Sigmoid colon (tissue), 7 donors: ENCODE data around the gene SLC31A1. TPM values are rescaled to one million over a fixed set of nuclear protein-coding genes. Genes with fewer than 3 reads are reported as not detected.

Source experiments
- DNase-seq: peaks from one replicate; pipeline ENCODE4 v3.0.0-alpha.2; 2019
- H3K27ac ChIP-seq, 4 donors: fragments of 200-600 bp; sonication (generic); one replicate each; pipeline ENCODE4 v1.5.1; 2016 to 2019; ENCODE audit warnings: mild to moderate bottlenecking in 1 of 4
- H3K27me3 ChIP-seq, 3 donors: fragments of 200-600 bp; sonication (generic); one replicate each; pipeline ENCODE4 v1.5.1; 2019; ENCODE audit warnings: mild to moderate bottlenecking in 1 of 3
- H3K36me3 ChIP-seq, 4 donors: fragments of 200-600 bp; sonication (generic); one replicate each; pipeline ENCODE4 v1.5.1; 2016 to 2019
- H3K4me1 ChIP-seq, 4 donors: fragments of 200-600 bp; sonication (generic); one replicate each; pipeline ENCODE4 v1.5.1; 2017 to 2019
- H3K4me3 ChIP-seq, 4 donors: fragments of 200-600 bp; sonication (generic); one replicate each; pipeline ENCODE4 v1.5.1; 2017 to 2019; ENCODE audit warnings: mild to moderate bottlenecking in 2 of 4, moderate library complexity in 1 of 4
- H3K9me3 ChIP-seq, 4 donors: fragments of 200-600 bp in 3 of 4; sonication (generic) in 3 of 4; one replicate each; pipeline versions ENCODE4 v1.5.1 to v1.6.1; 2013 to 2019
- EP300 ChIP-seq, 4 donors: sonication (generic); formaldehyde crosslinking; IDR thresholded peaks; one replicate each; pipeline ENCODE4 v1.6.1; 2017; ENCODE audit warnings: antibody characterized with exemption in 4 of 4
- POLR2A ChIP-seq, 2 donors: fragments of 450-650 bp; IDR thresholded peaks; one replicate each; pipeline ENCODE4 v1.6.1; 2016; ENCODE audit warnings: antibody characterized with exemption in 2 of 2, mild to moderate bottlenecking in 2 of 2, moderate library complexity in 2 of 2
- POLR2AphosphoS5 ChIP-seq, 4 donors: sonication (generic); formaldehyde crosslinking; IDR thresholded peaks; one replicate each; pipeline ENCODE4 v1.6.1; 2017; ENCODE audit warnings: antibody characterized with exemption in 4 of 4
- WGBS, 2 donors: extraction: QIAGEN DNeasy Blood & Tissue Kit; methylation state at CpG; one replicate each; pipeline ENCODE4 v1.1.7; 2013; 5-methylcytosine and 5-hydroxymethylcytosine counted together
- intact Hi-C: fragments of 100-400 bp; cut with DNase I; formaldehyde crosslinking; loops from one replicate; pipeline ENCODE4 v1.15.1; 2023
- polyA plus RNA-seq, 3 donors: library from polyadenylated mRNA; stranded (reverse); fragments of 200-250 nt; gene quantifications; one replicate each; pipeline ENCODE4 v1.2.3, GENCODE V29; 2013
- total RNA-seq, 4 donors: library from RNA; depleted of rRNA; stranded (reverse); fragments of >200 nt; gene quantifications; one replicate each; pipeline ENCODE4 v1.1.0, GENCODE V29; 2016
- TF ChIP-seq, protein P1 (sequence below), 4 experiments: fragments of 450-650 bp in 3 of 4; fragments of 200-600 bp in 1 of 4; IDR thresholded peaks; one replicate each; pipeline ENCODE4 v1.5.1; 2016 to 2019; ENCODE audit warnings: antibody characterized with exemption in 4 of 4, mild to moderate bottlenecking in 3 of 4, moderate library complexity in 2 of 4
- donor health status: healthy with polysubstance abuse.
- donor health status: Bipolar disorder and iron deficiency.
- donor health status: healthy.

Gene SLC31A1
- total and polyA plus RNA-seq, 7 donors = 4.2 to 28.0 (median 9.1) TPM

DNA sequence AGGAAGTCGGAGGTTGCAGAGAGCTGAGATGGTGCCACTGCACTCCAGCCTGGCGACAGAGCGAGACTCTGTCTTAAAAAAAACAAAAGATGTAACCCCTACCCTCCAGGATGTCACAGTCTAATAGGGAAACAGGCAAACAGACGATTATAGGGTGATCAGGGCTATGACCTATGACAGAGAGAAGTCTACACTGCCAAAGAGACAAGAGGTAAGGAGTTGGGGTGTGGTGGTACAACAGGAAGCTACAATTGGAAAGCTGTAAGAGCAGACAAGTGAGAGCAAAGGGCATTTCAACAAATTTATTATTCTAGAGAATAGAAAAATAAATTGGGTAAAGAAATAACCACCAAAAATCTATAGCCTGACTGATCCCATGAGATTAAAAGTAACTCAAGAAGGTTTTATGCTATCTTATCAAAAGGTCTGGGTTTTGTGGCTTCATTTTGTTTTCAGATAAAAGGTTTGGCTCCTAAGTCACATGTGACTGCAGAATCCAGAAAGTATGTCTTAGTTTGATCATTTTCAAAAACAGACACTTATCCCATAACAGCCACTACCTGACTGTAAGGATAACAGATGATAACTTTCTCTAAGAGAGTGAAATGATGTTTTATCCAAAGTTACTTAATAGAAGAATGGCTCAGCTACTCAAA, 46.7 kb downstream of the SLC31A1 start:
- Histone ChIP-seq H3K27me3 (no peaks in the 10 kb centered on the region), H3K36me3 (peaks cover 27 to 80% (median 37%) of the 10 kb centered on the region in 4 donors), H3K9me3 (no peaks in the 10 kb centered on the region), H3K27ac (no peak overlapping the region), H3K4me3 (no peak overlapping the region), H3K4me1 (no peaks in the 10 kb centered on the region)
- TF ChIP-seq POLR2A (IDR thresholded peaks at IDR 0.05) = no peak
- TF ChIP-seq, protein P1, sequence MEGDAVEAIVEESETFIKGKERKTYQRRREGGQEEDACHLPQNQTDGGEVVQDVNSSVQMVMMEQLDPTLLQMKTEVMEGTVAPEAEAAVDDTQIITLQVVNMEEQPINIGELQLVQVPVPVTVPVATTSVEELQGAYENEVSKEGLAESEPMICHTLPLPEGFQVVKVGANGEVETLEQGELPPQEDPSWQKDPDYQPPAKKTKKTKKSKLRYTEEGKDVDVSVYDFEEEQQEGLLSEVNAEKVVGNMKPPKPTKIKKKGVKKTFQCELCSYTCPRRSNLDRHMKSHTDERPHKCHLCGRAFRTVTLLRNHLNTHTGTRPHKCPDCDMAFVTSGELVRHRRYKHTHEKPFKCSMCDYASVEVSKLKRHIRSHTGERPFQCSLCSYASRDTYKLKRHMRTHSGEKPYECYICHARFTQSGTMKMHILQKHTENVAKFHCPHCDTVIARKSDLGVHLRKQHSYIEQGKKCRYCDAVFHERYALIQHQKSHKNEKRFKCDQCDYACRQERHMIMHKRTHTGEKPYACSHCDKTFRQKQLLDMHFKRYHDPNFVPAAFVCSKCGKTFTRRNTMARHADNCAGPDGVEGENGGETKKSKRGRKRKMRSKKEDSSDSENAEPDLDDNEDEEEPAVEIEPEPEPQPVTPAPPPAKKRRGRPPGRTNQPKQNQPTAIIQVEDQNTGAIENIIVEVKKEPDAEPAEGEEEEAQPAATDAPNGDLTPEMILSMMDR (IDR thresholded peaks at IDR 0.05) = no peak
- TF ChIP-seq EP300 (IDR thresholded peaks at IDR 0.05) = no peak
- no peak for TF ChIP-seq POLR2AphosphoS5 (IDR thresholded peaks at IDR 0.05)
- 77 to 86% methylated on average over 4 of the region's 4 CpGs for WGBS, 2 donors
- no peak for DNase-seq
- intact Hi-C loops = no loop called here

DNA sequence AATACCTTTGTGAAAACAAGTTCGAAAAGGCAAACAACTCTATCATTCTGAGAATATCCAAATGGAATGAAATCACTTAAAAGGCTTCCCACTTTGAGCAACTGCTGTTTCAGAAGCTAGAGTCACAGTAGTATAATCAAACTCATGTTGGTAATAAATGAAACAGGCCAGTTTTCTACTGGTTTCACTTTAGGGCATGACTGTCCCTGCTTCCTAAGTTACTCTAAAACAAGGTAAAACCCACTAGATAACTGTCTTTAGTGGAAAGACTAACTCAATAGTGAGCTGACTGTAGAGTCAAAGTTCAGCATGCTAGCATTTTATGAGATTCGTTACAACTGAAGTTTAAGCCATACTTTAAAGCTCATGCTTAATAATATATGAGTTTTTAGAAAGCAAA, 48.0 kb downstream of the SLC31A1 start:
- peaks cover 27 to 75% (median 37%) of the 10 kb centered on the region in 4 donors for H3K36me3 ChIP-seq
- WGBS, 2 donors = 39 to 86% methylated on average over 2 of the region's 2 CpGs
- no peak for TF ChIP-seq EP300 (IDR thresholded peaks at IDR 0.05)
- TF ChIP-seq POLR2AphosphoS5 (IDR thresholded peaks at IDR 0.05) = no peak
- TF ChIP-seq POLR2A (IDR thresholded peaks at IDR 0.05) = no peak
- TF ChIP-seq, protein P1 (IDR thresholded peaks at IDR 0.05) = no peak
- no peaks in the 10 kb centered on the region for H3K27me3 ChIP-seq
- no peaks in the 10 kb centered on the region for H3K9me3 ChIP-seq
- H3K27ac ChIP-seq = no peak overlapping the region
- DNase-seq = no peak
- peaks cover 0 to 7% (median 3%) of the 10 kb centered on the region in 4 donors for H3K4me1 ChIP-seq
- no peak overlapping the region for H3K4me3 ChIP-seq
- intact Hi-C loops = no loop called here

DNA sequence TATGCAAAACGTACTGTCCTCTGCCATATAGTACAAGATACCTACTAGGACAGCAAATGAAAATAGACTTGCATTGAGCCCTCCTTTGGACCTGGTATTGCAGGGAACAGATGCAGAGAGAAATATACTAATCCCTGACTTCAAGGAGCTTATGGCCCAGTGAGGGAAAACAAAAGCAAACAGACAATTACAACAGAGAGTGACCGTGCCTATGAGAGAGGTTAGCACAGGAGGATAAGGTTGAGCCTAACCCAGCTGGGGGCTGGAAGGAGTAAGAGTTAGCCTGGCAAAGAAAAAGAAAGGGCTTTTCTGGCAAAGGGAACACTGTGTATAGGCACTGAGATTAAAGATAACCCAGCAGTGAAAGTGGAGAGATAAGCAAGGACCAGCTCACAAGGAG, 48.5 kb downstream of the SLC31A1 start:
- TF ChIP-seq, protein P1 (IDR thresholded peaks at IDR 0.05) = no peak
- TF ChIP-seq EP300 (IDR thresholded peaks at IDR 0.05) (no peak), POLR2A (IDR thresholded peaks at IDR 0.05) (no peak), POLR2AphosphoS5 (IDR thresholded peaks at IDR 0.05) (no peak)
- DNase-seq = no peak
- Histone ChIP-seq H3K9me3 (no peaks in the 10 kb centered on the region), H3K4me3 (no peak overlapping the region), H3K4me1 (peaks cover 0 to 11% (median 5%) of the 10 kb centered on the region in 4 donors), H3K36me3 (peaks cover 27 to 70% (median 37%) of the 10 kb centered on the region in 4 donors), H3K27ac (no peak overlapping the region), H3K27me3 (no peaks in the 10 kb centered on the region)
- WGBS, 2 donors = 37 to 77% methylated on average over 2 of the region's 2 CpGs
- intact Hi-C loops = no loop called here

DNA sequence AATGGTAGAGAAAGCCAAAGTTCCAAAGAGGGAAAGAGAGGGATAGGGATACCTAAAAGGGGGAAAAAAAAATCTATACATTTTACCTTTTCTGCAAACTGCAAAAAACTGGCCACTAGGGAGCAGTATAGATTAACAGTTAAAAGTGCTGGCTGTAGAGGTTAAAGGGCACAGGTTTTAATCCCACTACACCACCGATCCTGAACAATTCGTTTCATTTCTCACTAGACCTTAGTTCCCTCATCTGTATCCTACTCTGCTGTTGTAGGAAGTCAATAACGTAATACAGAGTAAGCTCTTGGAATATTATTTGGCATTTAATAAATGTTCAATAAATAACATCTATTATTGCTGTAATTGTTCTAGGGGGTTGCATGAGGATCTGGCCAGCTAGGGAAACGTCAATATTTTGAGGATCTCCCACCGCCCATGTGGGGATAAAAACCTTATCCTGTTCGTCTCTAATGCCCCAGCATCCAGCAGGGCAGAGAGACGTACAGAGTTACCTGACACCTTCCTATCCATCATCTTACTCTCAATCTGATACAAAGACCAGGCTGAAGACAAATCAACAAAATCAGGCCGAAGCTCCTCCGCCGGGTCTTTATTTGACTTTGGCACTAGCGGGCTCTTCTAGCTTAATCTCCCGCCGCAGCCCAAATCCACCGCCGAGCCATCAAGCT, 53.3 kb downstream of the SLC31A1 start:
- Histone ChIP-seq H3K4me1 (peaks cover 0 to 36% (median 20%) of the 10 kb centered on the region in 4 donors), H3K36me3 (peaks cover 24 to 61% (median 32%) of the 10 kb centered on the region in 4 donors), H3K4me3 (peak overlapping the region; percentile 75 to 89 (median 82)), H3K27ac (peak overlapping the region; percentile 94 to 96 (median 94)), H3K9me3 (no peaks in the 10 kb centered on the region), H3K27me3 (no peaks in the 10 kb centered on the region)
- WGBS, 2 donors = 1% methylated on average over 15 of the region's 15 CpGs
- intact Hi-C loops = loop anchor here (1.0 to 5.0 kb wide), 5 partner anchors 53 to 384 kb away; partner anchors contain the start of genes C9orf43, FKBP15, POLE3 and SLC31A1
- TF ChIP-seq POLR2AphosphoS5 (IDR thresholded peaks at IDR 0.05) (no peak), POLR2A (IDR thresholded peaks at IDR 0.05) (no peak), EP300 (IDR thresholded peaks at IDR 0.05) (no peak)
- TF ChIP-seq, protein P1 (IDR thresholded peaks at IDR 0.05) = peak; percentile 9 to 70 (median 68)
- DNase-seq = no peak
